IMR-90 (cell line): ENCODE results near the gene CCNK. TPM values are rescaled to one million over a fixed set of nuclear protein-coding genes. Genes with fewer than 3 reads are reported as not detected.

Experiments used
- ATAC-seq: fragments of 200-7000 bp; cut with Tn5 transposase; 2 replicates; pipeline ENCODE4 v1.9.1; 2020; ENCODE audit warnings: low read depth, mild to moderate bottlenecking, moderate library complexity
- BruUV-seq: library from RNA; stranded (reverse); fragments of 400-500 nt; replicated peaks from 2 replicates; lab custom pipeline; 2021; lab: Mats Ljungman, UMichigan
- CTCF ChIA-PET: fragments of 300-600 bp; formaldehyde crosslinking; extraction: SDS; loops from one replicate; lab custom pipeline; 2021; ENCODE audit warnings: antibody characterized with exemption; lab: Yijun Ruan, JAX
- POLR2A ChIA-PET: fragments of 300-600 bp; sonication (Branson Sonifier 250); formaldehyde crosslinking; loops from one replicate; lab custom pipeline; 2022; ENCODE audit warnings: antibody characterized with exemption; ENCODE audit not compliant: unreplicated experiment; lab: Charles Lee
- DNase-seq: peaks from one replicate; pipeline ENCODE4 v3.0.0; 2013
- H2AFZ ChIP-seq: replicated peaks from 2 replicates; pipeline ENCODE3; 2013; ENCODE audit warnings: low read length, mild to moderate bottlenecking; ENCODE audit not compliant: poor library complexity
- H2AK5ac ChIP-seq: 2 replicates; pipeline ENCODE4 v1.6.1; 2013; ENCODE audit warnings: low read depth, low read length, inconsistent platforms
- H2AK9ac ChIP-seq: replicated peaks from 2 replicates; pipeline ENCODE3; 2013; ENCODE audit warnings: mild to moderate bottlenecking, low read depth, low read length, moderate library complexity; ENCODE audit not compliant: poor library complexity
- H2BK120ac ChIP-seq: 2 replicates; pipeline ENCODE4 v1.6.1; 2013; ENCODE audit warnings: low read depth, low read length, inconsistent platforms
- H2BK15ac ChIP-seq: 3 replicates; pipeline ENCODE4 v1.6.1; 2013; ENCODE audit warnings: low read depth, low read length, inconsistent platforms
- H2BK20ac ChIP-seq: 2 replicates; pipeline ENCODE4 v1.6.1; 2013; ENCODE audit warnings: low read depth, mild to moderate bottlenecking, inconsistent platforms, low read length, moderate library complexity
- H2BK5ac ChIP-seq: 2 replicates; pipeline ENCODE4 v1.6.1; 2013; ENCODE audit warnings: mild to moderate bottlenecking, low read depth, low read length, inconsistent platforms; ENCODE audit not compliant: poor library complexity, severe bottlenecking
- H3K14ac ChIP-seq: replicated peaks from 2 replicates; pipeline ENCODE4 v1.6.1; 2013; ENCODE audit warnings: low read depth, low read length, inconsistent platforms
- H3K18ac ChIP-seq: 2 replicates; pipeline ENCODE4 v1.6.1; 2013; ENCODE audit warnings: low read depth, low read length, control low read depth
- H3K23ac ChIP-seq: 2 replicates; pipeline ENCODE4 v1.6.1; 2013; ENCODE audit warnings: low read depth, low read length, inconsistent platforms
- H3K27ac ChIP-seq: 2 replicates; pipeline ENCODE4 v1.5.1; 2013; ENCODE audit warnings: mild to moderate bottlenecking, control low read depth, low read length; ENCODE audit not compliant: insufficient read depth
- H3K27me3 ChIP-seq: 2 replicates; pipeline ENCODE4 v1.6.1; 2013; ENCODE audit warnings: low read length; ENCODE audit not compliant: control insufficient read depth, insufficient read depth
- H3K36me3 ChIP-seq: 2 replicates; pipeline ENCODE4 v1.6.1; 2013; ENCODE audit warnings: low read length, mixed read lengths; ENCODE audit not compliant: control insufficient read depth, insufficient read depth
- H3K4ac ChIP-seq: 2 replicates; pipeline ENCODE4 v1.6.1; 2013; ENCODE audit warnings: low read depth, low read length, inconsistent platforms
- H3K4me1 ChIP-seq: 2 replicates; pipeline ENCODE4 v1.6.1; 2013; ENCODE audit warnings: low read length, mixed read lengths; ENCODE audit not compliant: control insufficient read depth, insufficient read depth
- H3K4me2 ChIP-seq: 2 replicates; pipeline ENCODE4 v1.6.1; 2013; ENCODE audit warnings: low read depth, mild to moderate bottlenecking, control low read depth, low read length, moderate library complexity
- H3K4me3 ChIP-seq: 2 replicates; pipeline ENCODE4 v1.5.1; 2013; ENCODE audit warnings: low read depth, mild to moderate bottlenecking, control low read depth, low read length, moderate library complexity; ENCODE audit not compliant: insufficient read depth
- H3K56ac ChIP-seq: 2 replicates; pipeline ENCODE4 v1.6.1; 2013; ENCODE audit warnings: low read length, inconsistent platforms; ENCODE audit not compliant: insufficient read depth; ENCODE audit errors: extremely low read depth
- H3K79me1 ChIP-seq, 2 experiments: 2 replicates each; pipeline ENCODE4 v1.6.1; 2013; ENCODE audit warnings: low read length in 2 of 2, inconsistent platforms in 1 of 2, low read depth in 1 of 2
- H3K9ac ChIP-seq: 2 replicates; pipeline ENCODE4 v1.6.1; 2013; ENCODE audit warnings: low read depth, low read length, control low read depth
- H3K9me1 ChIP-seq: 2 replicates; pipeline ENCODE4 v1.6.1; 2013; ENCODE audit warnings: low read length, inconsistent platforms; ENCODE audit not compliant: insufficient read depth
- H3K9me3 ChIP-seq: 2 replicates; pipeline ENCODE4 v1.6.1; 2013; ENCODE audit warnings: low read length; ENCODE audit not compliant: control insufficient read depth, insufficient read depth
- H4K20me1 ChIP-seq: 2 replicates; pipeline ENCODE4 v1.6.1; 2013; ENCODE audit warnings: low read length, inconsistent platforms; ENCODE audit not compliant: insufficient read depth
- H4K5ac ChIP-seq: 2 replicates; pipeline ENCODE4 v1.6.1; 2013; ENCODE audit warnings: mild to moderate bottlenecking, low read depth, low read length, control low read depth
- H4K8ac ChIP-seq, 2 experiments: 2 replicates each; pipeline ENCODE4 v1.6.1; 2013; ENCODE audit warnings: low read depth in 2 of 2, low read length in 2 of 2, control low read depth in 1 of 2, inconsistent platforms in 1 of 2
- H4K91ac ChIP-seq: 2 replicates; pipeline ENCODE4 v1.6.1; 2013; ENCODE audit warnings: low read depth, low read length, inconsistent platforms; ENCODE audit not compliant: insufficient read depth
- BHLHE40 ChIP-seq: fragments of 150-350 bp; IDR thresholded peaks from 2 replicates; pipeline ENCODE4 v1.6.1; 2016; ENCODE audit warnings: mild to moderate bottlenecking, low read depth, low read length
- CEBPB ChIP-seq: IDR thresholded peaks from 2 replicates; pipeline ENCODE4 v1.6.1; 2012; ENCODE audit warnings: low read depth, low read length, improper control_type of control experiment
- CHD1 ChIP-seq: IDR thresholded peaks from 2 replicates; pipeline ENCODE4 v1.6.1; 2012; ENCODE audit warnings: low read depth, low read length, improper control_type of control experiment
- CTCF ChIP-seq: conservative IDR thresholded peaks from 2 replicates; pipeline ENCODE4 v1.5.1; 2012; ENCODE audit warnings: mild to moderate bottlenecking, low read depth, low read length, improper control_type of control experiment
- ELK1 ChIP-seq: fragments of 150-350 bp; IDR thresholded peaks from 2 replicates; pipeline ENCODE4 v1.6.1; 2016; ENCODE audit warnings: low read depth, mild to moderate bottlenecking, low read length, moderate library complexity, borderline replicate concordance
- FOS ChIP-seq: fragments of 150-350 bp; IDR thresholded peaks from 2 replicates; pipeline ENCODE4 v1.6.1; 2016; ENCODE audit warnings: low read depth, low read length
- MAFK ChIP-seq: IDR thresholded peaks from 2 replicates; pipeline ENCODE4 v1.6.1; 2012; ENCODE audit warnings: low read depth, low read length, improper control_type of control experiment
- MAZ ChIP-seq: IDR thresholded peaks from 2 replicates; pipeline ENCODE4 v1.6.1; 2012; ENCODE audit warnings: low read depth, mild to moderate bottlenecking, low read length, improper control_type of control experiment, moderate library complexity, borderline replicate concordance
- MXI1 ChIP-seq: IDR thresholded peaks from 2 replicates; pipeline ENCODE4 v1.6.1; 2012; ENCODE audit warnings: low read depth, mild to moderate bottlenecking, low read length, moderate library complexity, borderline replicate concordance
- NFE2L2 ChIP-seq: fragments of 150-350 bp; IDR thresholded peaks from 2 replicates; pipeline ENCODE4 v1.6.1; 2016; ENCODE audit warnings: low read depth, mild to moderate bottlenecking, low read length
- POLR2A ChIP-seq: IDR thresholded peaks from 2 replicates; pipeline ENCODE4 v1.6.1; 2012; ENCODE audit warnings: mild to moderate bottlenecking, low read depth, low read length
- RAD21 ChIP-seq: IDR thresholded peaks from 2 replicates; pipeline ENCODE4 v1.6.1; 2012; ENCODE audit warnings: low read length, improper control_type of control experiment
- RCOR1 ChIP-seq: IDR thresholded peaks from 2 replicates; pipeline ENCODE4 v1.6.1; 2012; ENCODE audit warnings: mild to moderate bottlenecking, low read length, improper control_type of control experiment; ENCODE audit not compliant: insufficient replicate concordance
- RFX5 ChIP-seq: IDR thresholded peaks from 2 replicates; pipeline ENCODE4 v1.8.0; 2012; ENCODE audit warnings: low read depth, mild to moderate bottlenecking, low read length, moderate library complexity
- SMC3 ChIP-seq: fragments of 150-350 bp; IDR thresholded peaks from 2 replicates; pipeline ENCODE4 v1.6.1; 2016; ENCODE audit warnings: low read depth, mild to moderate bottlenecking, antibody characterized with exemption, low read length, moderate library complexity
- WGBS, 2 experiments: methylation state at CpG; one replicate each; pipeline versions ENCODE4 v1.1.5 to v1.1.7; 2013; ENCODE audit warnings: missing lambda C conversion rate in 2 of 2; ENCODE audit not compliant: insufficient read length in 1 of 2; ENCODE audit errors: extremely low coverage in 2 of 2; 5-methylcytosine and 5-hydroxymethylcytosine counted together
- dilution Hi-C: fragments of 300-500 bp; cut with HindIII; formaldehyde crosslinking; loops from one replicate; pipeline ENCODE4 v1.14.3; 2018; ENCODE audit warnings: low sequenced_read_pairs; ENCODE audit not compliant: unreplicated experiment
- in situ Hi-C: fragments of 300-500 bp; cut with MboI; formaldehyde crosslinking; loops from 3 replicates; pipeline ENCODE4 v1.14.3; 2019; ENCODE audit warnings: low sequenced_read_pairs, inconsistent platforms, mixed read lengths
- intact Hi-C: fragments of 100-400 bp; cut with micrococcal nuclease; formaldehyde crosslinking; loops from 2 replicates; pipeline ENCODE4 v1.10.0; 2022
- polyA plus RNA-seq, 3 experiments: library from polyadenylated mRNA; depleted of rRNA; stranded (reverse); fragments of >200 nt; gene quantifications; 2 replicates each; pipeline ENCODE4 v1.2.3, GENCODE V29; 2012; ENCODE audit warnings: low replicate concordance in 1 of 3
- total RNA-seq: library from RNA; depleted of rRNA; stranded (reverse); fragments of >200 nt; gene quantifications from 2 replicates; pipeline ENCODE4 v1.2.3, GENCODE V29; 2012

The CCNK gene
- total and polyA plus RNA-seq, 2 of the 4 experiments (the other 2 are of a cell fraction), result 18.8 to 38.3 TPM

- H3K4me3 ChIP-seq, result no peak overlapping the region
- peak overlapping the region; percentile 21 for H2AK9ac ChIP-seq
- ATAC-seq, result peak; percentile 91
- H2BK15ac ChIP-seq, result no peak overlapping the region
- DNase-seq, result peak; percentile 67
- H2BK20ac ChIP-seq, result no peak overlapping the region
- no peak overlapping the region for H3K4me2 ChIP-seq
- BruUV-seq, result no TSS peak
- no peaks in the 10 kb centered on the region for H3K27me3 ChIP-seq
- H4K5ac ChIP-seq, result peak overlapping the region; percentile 25; the same call in 1 of the 2 replicates
- no peaks in the 10 kb centered on the region for H3K9me3 ChIP-seq
- H3K18ac ChIP-seq, result peak overlapping the region; percentile 14; the same call in 1 of the 2 replicates
- ChIA-PET POLR2A (no interaction called here), CTCF (interaction anchor here (0.6 kb wide), 1 partner anchor 563 kb away, joined by 3 read pairs; no protein-coding TSS in a partner anchor)
- peaks cover 4% of the 10 kb centered on the region; the same call in 1 of the 2 replicates for H3K9me1 ChIP-seq
- no peak overlapping the region for H2AFZ ChIP-seq
- peak overlapping the region; percentile 89 for H3K27ac ChIP-seq
- H3K36me3 ChIP-seq, result peaks cover 53% of the 10 kb centered on the region
- H3K23ac ChIP-seq, result no peak overlapping the region
- dilution Hi-C loops (no loop called here), intact Hi-C loops (no loop called here), in situ Hi-C loops (loop anchor here (5.0 kb wide), 1 partner anchor 371 kb away; no protein-coding TSS in a partner anchor)
- H3K4ac ChIP-seq, result peak overlapping the region; percentile 43; the same call in 1 of the 2 replicates
- WGBS, 2 experiments, result 57% methylated on average over 1 of the region's 12 CpGs; no CpG with 5 or more reads in 1 of the 2 experiments
- H3K79me1 ChIP-seq, result peaks cover 10 to 48% of the 10 kb centered on the region in 2 experiments
- peaks cover 32% of the 10 kb centered on the region for H4K20me1 ChIP-seq
- H2BK5ac ChIP-seq, result peak overlapping the region; percentile 21
- peaks cover 15% of the 10 kb centered on the region for H3K4me1 ChIP-seq
- H3K9ac ChIP-seq, result peak overlapping the region; percentile 40
- peak overlapping the region; percentile 43; the same call in 1 of the 2 replicates for H3K14ac ChIP-seq
- no peak overlapping the region for H3K56ac ChIP-seq
- H2AK5ac ChIP-seq, result peak overlapping the region; percentile 47
- H4K8ac ChIP-seq, result peak overlapping the region; percentile 12 to 59; a peak in 3 of 4 replicates
- H4K91ac ChIP-seq, result peak overlapping the region; percentile 16
- H2BK120ac ChIP-seq, result no peak overlapping the region
- no peak for TF ChIP-seq MXI1
- TF ChIP-seq SMC3, result no peak
- no peak for TF ChIP-seq CEBPB
- TF ChIP-seq MAFK, result no peak
- TF ChIP-seq MAZ, result no peak
- no peak for TF ChIP-seq ELK1
- no peak for TF ChIP-seq NFE2L2
- TF ChIP-seq RCOR1, result no peak
- no peak for TF ChIP-seq RFX5
- TF ChIP-seq POLR2A, result no peak
- TF ChIP-seq CHD1, result no peak
- no peak for TF ChIP-seq FOS
- TF ChIP-seq RAD21, result no peak
- TF ChIP-seq BHLHE40, result no peak
- TF ChIP-seq CTCF, result no peak
Observed at GRCh38 chr14:99511421-99512109, 30.4 kb downstream of the CCNK start.
